ENCODE measurements around the gene R3HDM4.

DNA sequence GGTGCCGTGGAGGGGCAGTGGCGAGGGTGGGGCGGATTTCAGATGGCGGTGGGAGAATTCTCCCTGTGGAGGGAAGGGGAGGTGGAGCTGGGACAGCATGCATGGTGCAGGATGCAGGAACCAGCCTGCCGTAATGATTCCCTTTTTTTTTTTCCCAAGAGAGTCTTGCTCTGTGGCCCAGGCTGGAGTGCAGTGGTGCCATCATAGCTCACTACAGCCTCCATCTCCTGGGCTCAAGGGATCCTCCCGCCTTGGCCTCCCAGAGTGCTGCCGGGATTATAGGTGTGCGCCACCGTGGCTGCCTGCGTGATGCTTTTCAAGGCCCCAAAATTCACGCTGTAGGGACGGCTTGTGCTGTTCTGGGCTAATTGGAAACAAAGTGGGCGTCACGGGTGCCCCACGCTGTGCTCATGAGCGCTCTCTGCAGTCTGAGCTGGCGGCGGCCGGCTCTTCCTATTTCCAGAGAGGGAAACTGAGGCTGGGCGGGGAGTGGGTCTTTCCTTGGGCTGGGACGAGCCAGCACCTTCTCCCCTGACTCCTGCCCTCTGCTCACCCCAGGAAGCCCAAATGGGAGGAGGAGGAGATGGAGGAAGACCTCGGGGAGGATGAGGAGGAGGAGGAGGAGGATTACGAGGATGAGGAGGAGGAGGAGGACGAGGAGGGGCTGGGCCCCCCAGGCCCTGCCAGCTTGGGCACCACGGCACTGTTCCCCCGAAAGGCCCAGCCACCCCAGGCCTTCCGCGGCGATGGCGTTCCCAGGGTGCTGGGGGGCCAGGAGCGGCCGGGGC, 19.0 kb upstream of the R3HDM4 start:
- TF ChIP-seq, protein P1, sequence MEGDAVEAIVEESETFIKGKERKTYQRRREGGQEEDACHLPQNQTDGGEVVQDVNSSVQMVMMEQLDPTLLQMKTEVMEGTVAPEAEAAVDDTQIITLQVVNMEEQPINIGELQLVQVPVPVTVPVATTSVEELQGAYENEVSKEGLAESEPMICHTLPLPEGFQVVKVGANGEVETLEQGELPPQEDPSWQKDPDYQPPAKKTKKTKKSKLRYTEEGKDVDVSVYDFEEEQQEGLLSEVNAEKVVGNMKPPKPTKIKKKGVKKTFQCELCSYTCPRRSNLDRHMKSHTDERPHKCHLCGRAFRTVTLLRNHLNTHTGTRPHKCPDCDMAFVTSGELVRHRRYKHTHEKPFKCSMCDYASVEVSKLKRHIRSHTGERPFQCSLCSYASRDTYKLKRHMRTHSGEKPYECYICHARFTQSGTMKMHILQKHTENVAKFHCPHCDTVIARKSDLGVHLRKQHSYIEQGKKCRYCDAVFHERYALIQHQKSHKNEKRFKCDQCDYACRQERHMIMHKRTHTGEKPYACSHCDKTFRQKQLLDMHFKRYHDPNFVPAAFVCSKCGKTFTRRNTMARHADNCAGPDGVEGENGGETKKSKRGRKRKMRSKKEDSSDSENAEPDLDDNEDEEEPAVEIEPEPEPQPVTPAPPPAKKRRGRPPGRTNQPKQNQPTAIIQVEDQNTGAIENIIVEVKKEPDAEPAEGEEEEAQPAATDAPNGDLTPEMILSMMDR (IDR thresholded peaks at IDR 0.05): no peak
- TF ChIP-seq EP300 (IDR thresholded peaks at IDR 0.05) (no peak), POLR2A (IDR thresholded peaks at IDR 0.05) (no peak)
